HG02840 (cell line): ENCODE results near the gene SCAMP4.

Experiments
- ATAC-seq: cut with Tn5 transposase; IDR thresholded peaks from one replicate; pipeline ENCODE4 v1.9.1; 2021; ENCODE audit warnings: mild to moderate bottlenecking, moderate library complexity, moderate number of reproducible peaks; ENCODE audit not compliant: unreplicated experiment, low FRiP score

Gene SCAMP4

DNA sequence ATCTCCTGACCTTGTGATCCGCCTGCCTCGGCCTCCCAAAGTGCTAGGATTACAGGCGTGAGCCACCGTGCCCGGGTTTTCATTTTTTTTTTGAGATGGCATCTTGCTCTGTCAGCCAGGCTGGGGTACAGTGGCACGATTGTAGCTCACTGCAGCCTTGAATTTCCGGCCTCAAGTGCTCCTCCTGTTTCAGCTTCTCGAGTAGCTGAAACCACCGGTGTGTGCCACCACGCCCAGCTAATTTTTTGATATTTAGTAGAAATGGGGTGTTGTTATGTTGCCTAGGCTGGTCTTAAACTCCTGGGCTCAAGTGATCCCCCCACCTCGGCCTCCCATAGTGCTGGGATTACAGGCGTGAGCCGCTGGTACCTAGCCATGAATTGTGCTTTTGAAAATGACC lies 5.9 kb downstream of the SCAMP4 start:
- ATAC-seq, result no peak

DNA sequence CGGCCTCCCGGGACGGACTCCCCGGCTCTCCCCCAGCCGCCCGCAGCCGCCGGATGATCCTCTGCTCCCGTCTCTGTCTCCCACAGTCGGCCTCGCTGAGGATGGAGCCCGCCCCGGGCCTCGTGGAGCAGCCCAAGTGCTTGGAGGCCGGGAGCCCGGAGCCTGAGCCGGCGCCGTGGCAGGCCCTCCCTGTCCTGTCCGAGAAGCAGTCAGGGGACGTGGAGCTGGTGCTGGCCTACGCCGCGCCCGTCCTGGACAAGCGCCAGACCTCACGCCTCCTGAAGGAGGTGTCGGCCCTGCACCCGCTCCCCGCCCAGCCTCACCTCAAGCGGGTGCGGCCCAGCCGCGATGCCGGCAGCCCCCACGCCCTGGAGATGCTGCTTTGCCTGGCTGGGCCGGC lies 6.8 kb downstream of the SCAMP4 start:
- ATAC-seq, result no peak

DNA sequence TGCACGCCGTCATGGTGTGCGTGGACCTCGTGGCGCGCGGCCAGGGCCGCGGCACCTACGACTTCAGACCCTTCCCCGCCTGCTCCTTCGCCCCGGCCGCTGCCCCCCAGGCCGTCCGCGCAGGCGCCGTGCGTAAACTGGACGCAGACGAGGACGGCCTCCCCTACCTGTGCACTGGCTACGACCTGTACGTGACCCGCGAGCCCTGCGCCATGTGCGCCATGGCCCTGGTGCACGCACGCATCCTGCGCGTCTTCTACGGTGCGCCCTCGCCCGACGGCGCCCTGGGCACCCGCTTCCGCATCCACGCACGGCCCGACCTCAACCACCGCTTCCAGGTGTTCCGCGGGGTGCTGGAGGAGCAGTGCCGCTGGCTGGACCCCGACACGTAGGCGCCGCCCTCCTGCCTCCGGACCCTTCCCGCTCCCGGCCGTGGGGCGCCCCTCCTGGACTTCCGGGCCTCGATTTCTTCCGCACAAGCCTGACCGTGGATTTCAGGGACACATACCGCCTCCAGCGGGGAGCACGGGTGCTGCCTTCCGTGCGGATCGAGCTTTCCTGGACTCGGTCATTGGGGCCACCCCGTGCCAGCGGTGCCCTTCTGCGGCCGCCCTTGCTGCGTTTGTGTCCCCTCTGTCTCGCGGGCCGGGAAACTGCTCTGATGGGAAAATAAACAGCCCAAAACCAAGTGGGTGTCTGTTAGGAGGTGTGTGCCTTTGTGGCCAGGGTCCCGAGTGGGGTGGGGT lies 7.7 kb downstream of the SCAMP4 start:
- no peak for ATAC-seq

DNA sequence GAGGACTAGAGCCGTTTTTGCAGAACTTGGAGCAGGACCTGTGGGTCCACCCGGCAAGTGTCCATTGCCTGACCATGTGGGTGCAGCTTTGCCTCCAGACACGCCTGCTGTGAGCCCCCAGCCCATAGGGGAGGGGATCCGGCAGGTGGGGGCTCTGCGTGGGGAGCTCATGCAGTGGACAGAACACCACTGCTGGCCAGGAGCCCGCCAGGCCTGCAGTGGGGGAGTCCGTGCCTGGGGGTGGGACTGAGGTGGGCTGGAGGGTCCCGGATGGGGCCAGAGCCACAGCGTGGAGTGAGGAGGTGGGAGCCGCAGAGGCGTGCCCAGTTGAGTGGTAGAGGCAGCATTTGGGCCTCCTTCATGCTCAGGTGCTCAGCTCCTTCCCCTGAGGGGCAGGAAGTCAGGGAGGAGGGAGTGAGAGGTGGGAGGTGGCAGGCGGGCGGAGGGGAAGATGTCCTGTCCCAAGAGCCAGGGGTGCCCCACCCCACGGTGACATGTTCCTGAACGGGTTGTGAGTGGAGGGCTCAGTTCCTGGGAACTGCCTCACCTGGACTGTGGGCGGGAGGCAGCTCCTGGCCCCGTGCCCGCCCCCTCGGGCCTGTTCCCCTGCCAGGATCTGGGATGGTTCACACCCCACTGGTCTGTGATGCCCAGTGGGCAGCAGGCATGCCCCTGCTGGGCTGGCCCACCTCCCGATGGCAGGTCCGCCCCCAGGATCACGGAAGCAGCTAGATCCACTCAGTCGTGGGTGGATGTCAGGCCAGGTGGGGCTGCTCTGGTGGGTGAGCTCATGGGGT lies 8.8 kb downstream of the SCAMP4 start:
- no peak for ATAC-seq

DNA sequence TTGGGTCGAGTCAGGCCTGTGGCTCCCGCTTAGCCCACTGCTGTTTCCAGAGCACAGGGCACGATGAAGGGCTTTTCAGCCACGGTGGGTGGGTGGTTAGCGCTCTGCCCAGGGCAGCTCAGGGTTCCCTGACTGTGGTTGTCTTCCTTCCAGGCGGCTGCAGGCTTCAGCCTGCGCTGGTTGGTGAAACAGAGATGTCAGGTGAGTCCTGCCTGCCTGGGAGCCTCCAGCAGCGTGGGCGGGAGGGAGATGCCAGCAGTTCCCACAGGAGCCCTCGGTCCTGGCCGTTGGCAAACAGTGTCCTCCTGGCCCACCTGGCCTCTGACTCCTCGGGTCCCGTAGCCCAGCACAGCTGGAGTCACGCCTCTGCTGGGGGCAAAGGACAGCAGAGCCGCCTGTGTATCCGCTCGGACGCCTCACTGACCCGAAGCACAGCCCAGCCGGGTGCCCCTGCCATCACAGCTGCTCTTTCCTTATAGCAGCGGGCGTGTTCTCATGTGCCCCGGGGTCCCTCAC lies 9.7 kb downstream of the SCAMP4 start:
- no peak for ATAC-seq

DNA sequence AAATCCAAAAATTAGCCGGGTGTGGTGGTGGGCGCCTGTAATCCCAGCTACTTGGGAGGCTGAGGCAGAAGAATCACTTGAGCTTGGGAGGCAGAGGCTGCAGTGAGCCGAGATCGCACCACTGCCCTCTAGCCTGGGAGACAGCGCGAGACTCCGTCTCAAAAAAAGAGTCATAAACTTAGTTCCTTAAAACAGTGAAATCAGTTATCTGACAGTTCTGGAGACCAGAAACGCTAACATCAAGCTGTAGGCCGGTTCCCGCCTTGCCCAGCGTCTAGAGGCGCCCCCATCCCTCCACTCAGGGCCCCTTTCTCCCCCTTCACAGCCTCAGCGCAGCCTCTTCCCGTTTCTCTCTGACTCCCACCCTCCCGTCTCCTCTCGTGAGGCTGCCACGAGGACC lies 11.9 kb downstream of the SCAMP4 start:
- ATAC-seq, result no peak

DNA sequence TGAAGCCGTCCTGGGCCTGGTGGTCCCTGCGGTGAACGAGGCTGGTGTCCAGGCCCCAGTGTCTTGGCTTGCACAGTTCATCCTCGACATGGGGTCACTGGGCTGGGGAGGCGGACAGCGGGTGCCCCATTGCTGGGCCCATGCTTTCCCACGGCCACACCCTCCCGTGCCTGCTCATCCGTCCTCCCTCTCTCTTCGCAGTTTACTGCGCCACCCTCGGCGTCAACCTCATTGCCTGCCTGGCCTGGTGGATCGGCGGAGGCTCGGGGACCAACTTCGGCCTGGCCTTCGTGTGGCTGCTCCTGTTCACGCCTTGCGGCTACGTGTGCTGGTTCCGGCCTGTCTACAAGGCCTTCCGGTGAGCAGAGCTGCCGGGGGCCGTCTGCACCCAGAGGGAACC lies 12.7 kb downstream of the SCAMP4 start:
- no peak for ATAC-seq

DNA sequence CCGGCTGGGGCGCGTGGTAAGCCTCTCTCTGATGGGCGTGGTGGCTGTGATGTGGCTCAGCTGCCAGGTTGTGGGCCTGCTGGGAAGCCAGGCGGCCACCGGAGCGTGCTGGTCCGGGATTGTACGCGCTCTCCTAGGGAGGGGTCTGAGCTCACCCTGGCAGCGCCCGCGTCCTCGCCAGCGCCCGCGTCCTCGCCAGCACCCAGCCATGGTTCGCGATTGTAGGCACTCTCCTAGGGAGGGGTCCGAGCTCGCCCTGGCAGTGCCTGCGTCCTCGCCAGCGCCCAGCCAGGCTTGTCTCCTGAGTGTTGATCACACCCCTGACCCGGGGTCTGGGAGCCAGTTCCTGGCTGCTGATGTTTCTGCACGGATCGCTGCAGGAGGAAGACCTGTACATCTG lies 13.8 kb downstream of the SCAMP4 start:
- ATAC-seq, result no peak

DNA sequence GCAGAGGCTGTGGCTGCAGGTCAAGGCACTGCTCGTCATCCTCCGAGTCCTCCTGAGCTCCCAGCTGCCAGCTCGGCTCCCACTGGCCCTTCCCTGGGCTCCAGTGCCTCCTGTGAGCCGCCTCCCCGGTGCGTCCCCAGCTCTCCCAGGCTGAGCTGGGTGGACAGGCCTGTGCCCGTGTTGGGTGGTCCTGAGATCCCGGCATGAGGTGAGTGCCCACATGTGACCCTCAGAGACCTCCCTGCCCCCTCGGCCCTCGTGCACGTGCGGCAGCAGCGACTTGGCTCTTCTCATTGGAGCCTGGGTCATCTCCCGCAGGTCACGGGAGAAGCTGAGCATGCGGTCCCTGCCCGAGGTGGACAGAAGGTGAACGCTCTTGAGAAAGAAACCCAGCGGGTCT lies 15.4 kb downstream of the SCAMP4 start:
- no peak for ATAC-seq

DNA sequence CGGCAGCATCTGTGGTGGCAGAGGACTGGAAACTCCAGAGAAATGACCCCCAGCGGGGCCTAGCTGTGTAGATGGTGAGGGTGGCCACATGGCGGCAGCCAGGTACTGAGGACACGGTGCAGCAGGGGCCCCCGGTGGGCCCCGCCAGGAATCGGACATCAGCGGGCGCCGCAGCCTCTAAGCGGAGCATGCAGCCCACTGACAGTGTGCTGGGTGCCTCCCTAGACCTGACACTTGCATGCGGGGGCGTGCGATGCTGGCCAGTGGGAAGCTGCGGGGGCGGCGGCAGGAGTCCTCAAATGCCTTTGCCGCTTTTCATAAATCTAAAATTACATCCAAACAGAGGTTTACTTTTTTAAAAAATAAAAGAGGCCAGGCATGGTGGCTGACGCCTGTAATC lies 16.1 kb downstream of the SCAMP4 start:
- no peak for ATAC-seq

DNA sequence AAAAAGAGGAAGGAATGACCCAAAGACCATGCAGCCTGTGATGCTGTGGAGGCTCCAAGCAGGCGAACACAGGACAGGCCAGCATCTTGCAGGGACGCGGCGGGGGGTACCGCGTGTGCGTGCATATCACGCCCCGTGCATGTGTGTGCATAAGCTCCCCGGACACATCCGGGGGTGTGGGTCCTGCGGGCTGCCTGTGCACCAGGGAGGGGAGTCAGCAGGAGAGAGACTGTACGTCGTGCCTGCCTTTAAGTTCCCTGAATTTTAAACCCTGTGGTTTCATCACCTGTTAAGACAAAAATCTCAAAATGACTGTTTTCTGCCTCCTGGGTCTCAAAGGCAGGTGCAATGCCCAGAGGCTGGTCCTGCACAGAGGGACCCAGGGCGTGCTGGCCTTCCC lies 16.6 kb downstream of the SCAMP4 start:
- no peak for ATAC-seq

DNA sequence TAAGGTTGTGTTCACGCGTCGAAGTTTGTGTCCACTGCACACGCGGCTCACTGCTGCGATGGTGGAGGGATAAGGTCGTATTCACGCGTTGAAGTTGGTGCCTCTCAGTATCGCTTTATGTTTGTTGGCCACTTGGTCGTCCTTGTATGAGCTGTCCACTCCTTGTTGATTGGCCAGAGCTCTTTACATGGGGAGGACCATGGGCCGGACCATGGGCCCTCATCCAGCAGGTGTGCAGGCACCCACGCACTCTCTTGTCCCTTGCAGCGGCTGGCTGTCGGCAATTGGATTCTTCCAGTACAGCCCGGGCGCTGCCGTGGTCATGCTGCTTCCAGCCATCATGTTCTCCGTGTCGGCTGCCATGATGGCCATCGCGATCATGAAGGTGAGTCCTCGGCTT lies 17.6 kb downstream of the SCAMP4 start:
- ATAC-seq, result no peak

DNA sequence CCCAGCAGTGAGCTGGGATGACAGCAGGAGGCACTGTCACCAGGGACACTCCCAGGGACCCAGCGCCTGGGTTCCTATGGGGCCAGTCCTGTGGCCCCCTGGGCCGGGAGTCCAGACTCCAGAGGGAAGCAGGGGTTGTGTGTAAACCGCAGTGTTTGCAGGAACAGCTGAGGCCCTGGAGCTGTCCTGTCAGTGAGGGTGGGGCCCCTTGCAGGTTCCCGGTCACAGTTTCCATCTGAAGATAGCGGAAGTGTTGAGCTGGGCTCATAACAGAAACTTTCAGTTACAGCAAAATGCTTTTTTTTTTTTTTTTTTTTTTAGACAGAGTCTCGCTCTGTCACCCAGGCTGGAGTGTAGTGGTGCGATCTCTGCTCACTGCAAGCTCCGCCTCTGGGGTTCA lies 18.1 kb downstream of the SCAMP4 start:
- no peak for ATAC-seq

DNA sequence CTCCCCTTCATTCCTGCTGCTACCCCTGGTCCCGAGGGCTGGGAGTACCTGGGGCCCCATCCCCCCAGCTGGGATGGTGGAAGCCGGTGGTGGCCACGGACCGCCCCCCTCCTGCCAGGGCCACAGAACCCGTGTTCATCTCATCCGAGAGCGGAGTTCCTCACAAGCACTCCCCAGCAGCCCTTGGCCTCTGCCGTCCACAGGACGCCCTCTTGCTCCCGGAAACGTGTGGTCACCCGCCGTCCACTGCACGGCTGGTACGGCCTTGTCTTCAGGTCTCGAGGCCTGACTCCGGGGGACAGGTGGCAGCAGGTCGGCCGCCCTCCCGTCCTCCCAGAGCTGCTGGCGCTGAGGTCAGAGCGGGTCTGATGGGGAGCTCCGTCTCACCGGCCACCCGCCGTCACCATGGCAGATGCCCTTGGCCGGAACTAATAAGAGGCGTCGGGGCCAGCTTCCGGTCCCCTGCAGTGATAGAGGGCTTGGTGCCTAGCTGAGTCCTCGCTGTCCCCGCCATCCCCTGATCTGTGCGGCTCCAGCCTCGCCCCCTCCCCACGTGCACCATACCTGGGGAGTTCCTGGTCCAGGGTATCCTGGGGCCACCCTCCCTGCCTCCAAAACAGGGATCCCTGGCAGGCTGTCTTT lies 19.2 kb downstream of the SCAMP4 start:
- ATAC-seq, result no peak

DNA sequence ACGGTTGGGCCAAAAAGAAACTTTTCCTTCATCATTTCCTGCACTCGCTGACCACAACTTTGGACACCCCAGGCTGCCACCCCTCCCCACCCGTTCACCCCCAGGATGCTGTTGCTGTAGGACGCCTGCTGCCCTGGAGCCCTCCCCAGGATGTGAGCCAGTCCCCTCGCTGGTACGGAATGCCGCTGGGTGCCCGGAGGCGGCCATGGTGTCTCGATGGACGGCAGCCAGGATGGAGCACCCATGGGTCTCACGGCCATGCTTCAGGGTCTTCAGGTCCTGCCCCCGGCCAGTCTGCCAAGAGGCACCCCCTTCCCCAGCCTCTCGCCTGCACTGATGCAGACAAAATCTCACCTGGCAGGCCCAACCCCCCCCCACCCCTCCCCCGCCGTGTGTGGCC lies 20.3 kb downstream of the SCAMP4 start:
- no peak for ATAC-seq

DNA sequence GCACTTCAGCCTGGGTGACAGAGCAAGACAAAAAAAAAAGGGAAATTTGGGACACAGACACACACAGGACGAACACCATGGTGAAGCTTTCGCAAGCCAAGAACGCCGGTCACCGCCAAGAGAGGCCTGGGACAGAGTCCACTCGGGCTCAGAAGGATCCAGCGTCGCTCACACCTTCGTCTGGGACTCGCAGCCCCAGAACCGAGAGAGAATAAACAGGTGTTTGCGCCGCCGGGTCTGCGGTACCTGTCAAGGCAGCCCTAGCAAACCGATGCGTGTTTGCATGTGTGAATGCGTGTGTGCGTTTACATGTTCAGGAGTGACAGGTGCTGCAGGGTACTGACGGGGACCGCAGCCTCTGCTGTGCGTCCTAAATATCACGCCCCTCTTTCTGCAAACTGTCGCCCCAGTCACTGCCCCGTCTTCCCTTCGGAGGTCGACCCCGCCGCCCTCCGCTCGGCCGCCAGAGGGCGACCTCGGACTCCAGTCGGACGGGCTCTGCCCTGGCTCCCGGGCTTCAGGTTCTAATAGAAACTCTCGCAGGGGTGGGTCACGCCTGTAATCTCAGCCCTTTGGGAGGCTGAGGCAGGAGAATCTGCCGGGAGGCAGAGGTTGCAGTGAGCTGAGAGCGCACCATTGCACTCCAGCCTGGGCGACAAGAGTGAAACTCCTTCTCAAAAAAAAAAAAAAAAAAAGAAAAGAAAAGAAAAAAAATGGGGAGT lies 24.0 kb downstream of the SCAMP4 start:
- ATAC-seq, result no peak

DNA sequence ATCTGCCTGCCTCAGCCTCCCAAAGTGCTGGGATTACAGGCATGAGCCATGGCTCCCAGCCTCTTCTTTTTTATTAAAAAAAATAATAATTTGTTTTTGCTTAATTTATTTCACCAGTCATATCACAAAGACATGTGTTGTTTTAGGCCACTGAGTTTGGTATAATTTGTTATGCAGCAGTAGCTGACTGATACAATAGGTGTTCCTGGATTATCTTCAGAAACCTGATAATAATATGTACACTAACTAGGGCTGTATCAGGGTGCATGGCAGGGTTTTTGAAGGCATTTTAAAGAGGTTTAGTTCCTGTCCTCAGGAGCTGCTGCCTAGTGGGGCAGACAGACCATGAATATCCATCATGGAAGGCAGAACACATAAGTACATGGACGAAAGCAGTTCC lies 26.2 kb downstream of the SCAMP4 start:
- ATAC-seq, result no peak

DNA sequence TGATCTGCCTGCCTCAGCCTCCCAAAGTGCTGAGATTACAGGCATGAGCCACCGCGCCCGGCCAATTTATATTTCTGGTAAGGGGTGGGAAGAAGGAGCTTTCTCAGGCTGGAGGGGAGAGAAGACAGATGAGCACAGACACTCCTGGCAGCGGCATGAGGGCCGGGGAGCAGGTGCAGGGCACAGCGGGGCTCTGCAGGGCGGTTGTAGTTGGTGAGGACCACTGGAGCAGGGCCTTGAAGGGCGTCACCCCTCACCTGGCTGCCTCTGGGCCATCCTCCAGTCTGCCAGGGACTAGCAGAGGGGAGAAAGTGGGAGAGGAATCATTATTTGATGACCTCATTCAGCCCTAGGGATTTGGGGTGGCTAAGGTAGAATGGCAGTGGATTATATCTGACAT lies 27.2 kb downstream of the SCAMP4 start:
- no peak for ATAC-seq

DNA sequence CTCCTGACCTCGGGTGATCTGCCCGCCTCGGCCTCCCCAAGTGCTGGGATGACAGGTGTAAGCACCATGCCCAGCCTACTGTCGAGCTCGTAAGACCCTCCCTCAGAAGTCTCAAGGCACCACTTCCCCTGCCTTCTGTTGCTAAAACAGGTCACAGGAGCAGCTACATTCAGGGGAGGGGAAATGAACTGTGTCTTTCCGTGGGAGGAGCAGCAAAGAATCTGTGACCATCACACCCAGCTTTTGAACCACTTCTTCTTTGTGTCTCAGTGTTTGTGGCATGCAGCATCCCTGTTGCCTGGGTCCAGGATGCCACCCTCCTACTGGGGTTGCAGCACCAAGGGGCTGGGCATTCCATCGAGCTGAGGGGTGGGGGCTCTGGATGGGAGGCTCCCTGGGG lies 28.0 kb downstream of the SCAMP4 start:
- ATAC-seq, result no peak

DNA sequence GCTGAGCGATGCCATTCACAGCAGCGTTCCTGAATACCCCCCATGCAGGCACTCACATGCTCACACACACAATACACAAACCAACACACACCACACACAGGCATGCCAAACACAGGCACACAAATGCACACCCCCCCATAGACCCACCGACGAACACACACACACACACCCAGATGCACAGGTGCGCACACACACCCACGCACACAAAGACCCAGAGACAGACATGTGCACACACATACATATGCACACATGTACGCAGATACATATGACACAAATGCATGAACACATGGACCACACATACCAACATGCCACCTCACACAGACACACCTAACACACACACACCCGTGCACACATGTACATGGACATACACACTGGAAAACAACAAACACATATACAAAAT lies 28.7 kb downstream of the SCAMP4 start:
- no peak for ATAC-seq
